Panc1 (cell line): Measurements from ENCODE around the gene FGF14.

Experiments
- POLR2AphosphoS5 ChIP-seq: IDR thresholded peaks from 2 replicates; pipeline ENCODE4 v1.6.1; 2012; ENCODE audit warnings: mild to moderate bottlenecking, low read depth, low read length, moderate library complexity
- TF ChIP-seq, protein P1 (sequence below): fragments of 450-650 bp; IDR thresholded peaks from 2 replicates; pipeline ENCODE4 v1.5.1; 2017; ENCODE audit warnings: mild to moderate bottlenecking

DNA sequence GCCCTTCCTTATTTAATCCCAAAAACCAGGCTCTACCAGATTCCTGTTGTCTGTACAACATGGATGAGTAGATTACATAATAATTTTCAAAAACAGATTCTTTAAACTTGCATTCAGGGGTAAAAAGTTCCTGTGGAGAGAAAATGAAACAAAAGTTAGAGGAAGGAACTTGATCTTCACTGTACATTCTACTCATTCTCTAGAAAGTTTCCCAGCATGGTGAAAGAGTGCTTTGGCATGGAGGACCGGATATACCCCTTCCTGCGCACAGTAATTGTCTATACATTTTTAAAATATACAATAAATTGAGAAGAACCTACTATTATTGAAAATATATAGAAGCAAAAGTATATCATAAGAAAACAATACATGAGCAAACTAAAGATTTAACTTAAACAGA lies 675.2 kb downstream of the FGF14 start:
- TF ChIP-seq, protein P1, sequence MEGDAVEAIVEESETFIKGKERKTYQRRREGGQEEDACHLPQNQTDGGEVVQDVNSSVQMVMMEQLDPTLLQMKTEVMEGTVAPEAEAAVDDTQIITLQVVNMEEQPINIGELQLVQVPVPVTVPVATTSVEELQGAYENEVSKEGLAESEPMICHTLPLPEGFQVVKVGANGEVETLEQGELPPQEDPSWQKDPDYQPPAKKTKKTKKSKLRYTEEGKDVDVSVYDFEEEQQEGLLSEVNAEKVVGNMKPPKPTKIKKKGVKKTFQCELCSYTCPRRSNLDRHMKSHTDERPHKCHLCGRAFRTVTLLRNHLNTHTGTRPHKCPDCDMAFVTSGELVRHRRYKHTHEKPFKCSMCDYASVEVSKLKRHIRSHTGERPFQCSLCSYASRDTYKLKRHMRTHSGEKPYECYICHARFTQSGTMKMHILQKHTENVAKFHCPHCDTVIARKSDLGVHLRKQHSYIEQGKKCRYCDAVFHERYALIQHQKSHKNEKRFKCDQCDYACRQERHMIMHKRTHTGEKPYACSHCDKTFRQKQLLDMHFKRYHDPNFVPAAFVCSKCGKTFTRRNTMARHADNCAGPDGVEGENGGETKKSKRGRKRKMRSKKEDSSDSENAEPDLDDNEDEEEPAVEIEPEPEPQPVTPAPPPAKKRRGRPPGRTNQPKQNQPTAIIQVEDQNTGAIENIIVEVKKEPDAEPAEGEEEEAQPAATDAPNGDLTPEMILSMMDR = no peak
- TF ChIP-seq POLR2AphosphoS5 = no peak
